A549 (cell line): ENCODE results near the gene ALDH16A1.

ENCODE experiments used
- CEBPB ChIP-seq, 2 experiments: fragments of >200 bp in 1 of 2; sonication (Bioruptor Twin) in 1 of 2; formaldehyde crosslinking in 1 of 2; IDR thresholded peaks; 2 replicates each; pipeline ENCODE4 v1.6.1; 2012 to 2016
- CHD2 ChIP-seq: fragments of 150-350 bp; IDR thresholded peaks from 2 replicates; pipeline ENCODE4 v1.6.1; 2014; ENCODE audit warnings: low read length; ENCODE audit not compliant: partially characterized antibody
- NR3C1 ChIP-seq: fragments of >200 bp; sonication (Bioruptor Twin); formaldehyde crosslinking; IDR thresholded peaks from 3 replicates; pipeline ENCODE4 v1.6.1; 2017
- POLR2A ChIP-seq: IDR thresholded peaks from 2 replicates; pipeline ENCODE4 v1.6.1; 2012; ENCODE audit warnings: mild to moderate bottlenecking, low read length
- RNF2 ChIP-seq: fragments of 200-600 bp; sonication (generic); IDR thresholded peaks from 2 replicates; pipeline ENCODE4 v1.6.1; 2016; ENCODE audit warnings: low read depth, mild to moderate bottlenecking, antibody characterized with exemption, moderate library complexity, borderline replicate concordance
- TF ChIP-seq, protein P1 (sequence below): fragments of >200 bp; sonication (Bioruptor Twin); formaldehyde crosslinking; IDR thresholded peaks from 3 replicates; pipeline ENCODE4 v1.5.1; 2016
- TF ChIP-seq, protein P2 (sequence below): fragments of 250-450 bp; sonication (Bioruptor Pico); IDR thresholded peaks from 2 replicates; pipeline ENCODE4 v1.5.0; 2021; ENCODE audit warnings: mild to moderate bottlenecking, moderate library complexity, borderline replicate concordance

DNA sequence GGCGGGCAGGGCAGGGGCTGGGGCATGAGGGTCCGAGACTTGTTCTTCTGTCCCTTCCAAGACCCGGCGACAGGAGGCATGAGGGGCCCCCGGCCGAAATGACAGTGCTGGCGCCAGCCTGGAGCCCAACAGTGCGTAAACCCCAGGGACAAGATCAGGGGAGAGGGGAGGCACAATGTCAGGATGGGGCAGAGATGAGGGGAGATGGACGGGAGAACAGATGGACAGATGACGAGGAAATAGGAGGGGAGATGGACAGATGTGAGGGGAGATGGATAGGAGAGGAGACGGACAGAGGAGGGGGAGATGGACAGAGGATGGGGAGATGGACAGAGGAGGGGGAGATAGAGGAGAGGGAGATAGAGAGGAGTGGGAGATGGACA, 21.5 kb downstream of the ALDH16A1 start:
- TF ChIP-seq, protein P1, sequence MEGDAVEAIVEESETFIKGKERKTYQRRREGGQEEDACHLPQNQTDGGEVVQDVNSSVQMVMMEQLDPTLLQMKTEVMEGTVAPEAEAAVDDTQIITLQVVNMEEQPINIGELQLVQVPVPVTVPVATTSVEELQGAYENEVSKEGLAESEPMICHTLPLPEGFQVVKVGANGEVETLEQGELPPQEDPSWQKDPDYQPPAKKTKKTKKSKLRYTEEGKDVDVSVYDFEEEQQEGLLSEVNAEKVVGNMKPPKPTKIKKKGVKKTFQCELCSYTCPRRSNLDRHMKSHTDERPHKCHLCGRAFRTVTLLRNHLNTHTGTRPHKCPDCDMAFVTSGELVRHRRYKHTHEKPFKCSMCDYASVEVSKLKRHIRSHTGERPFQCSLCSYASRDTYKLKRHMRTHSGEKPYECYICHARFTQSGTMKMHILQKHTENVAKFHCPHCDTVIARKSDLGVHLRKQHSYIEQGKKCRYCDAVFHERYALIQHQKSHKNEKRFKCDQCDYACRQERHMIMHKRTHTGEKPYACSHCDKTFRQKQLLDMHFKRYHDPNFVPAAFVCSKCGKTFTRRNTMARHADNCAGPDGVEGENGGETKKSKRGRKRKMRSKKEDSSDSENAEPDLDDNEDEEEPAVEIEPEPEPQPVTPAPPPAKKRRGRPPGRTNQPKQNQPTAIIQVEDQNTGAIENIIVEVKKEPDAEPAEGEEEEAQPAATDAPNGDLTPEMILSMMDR, result no peak
- no peak for TF ChIP-seq CHD2
- TF ChIP-seq POLR2A, result no peak
- no peak for TF ChIP-seq NR3C1
- TF ChIP-seq, protein P2, sequence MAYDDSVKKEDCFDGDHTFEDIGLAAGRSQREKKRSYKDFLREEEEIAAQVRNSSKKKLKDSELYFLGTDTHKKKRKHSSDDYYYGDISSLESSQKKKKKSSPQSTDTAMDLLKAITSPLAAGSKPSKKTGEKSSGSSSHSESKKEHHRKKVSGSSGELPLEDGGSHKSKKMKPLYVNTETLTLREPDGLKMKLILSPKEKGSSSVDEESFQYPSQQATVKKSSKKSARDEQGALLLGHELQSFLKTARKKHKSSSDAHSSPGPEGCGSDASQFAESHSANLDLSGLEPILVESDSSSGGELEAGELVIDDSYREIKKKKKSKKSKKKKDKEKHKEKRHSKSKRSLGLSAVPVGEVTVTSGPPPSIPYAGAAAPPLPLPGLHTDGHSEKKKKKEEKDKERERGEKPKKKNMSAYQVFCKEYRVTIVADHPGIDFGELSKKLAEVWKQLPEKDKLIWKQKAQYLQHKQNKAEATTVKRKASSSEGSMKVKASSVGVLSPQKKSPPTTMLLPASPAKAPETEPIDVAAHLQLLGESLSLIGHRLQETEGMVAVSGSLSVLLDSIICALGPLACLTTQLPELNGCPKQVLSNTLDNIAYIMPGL (CRISPR knock-in tag), result no peak
- TF ChIP-seq RNF2, result no peak
- TF ChIP-seq CEBPB (IDR thresholded peaks at IDR 0.05), result no peak
